Measurements from ENCODE around the gene FERMT3.

FERMT3 gene

DNA sequence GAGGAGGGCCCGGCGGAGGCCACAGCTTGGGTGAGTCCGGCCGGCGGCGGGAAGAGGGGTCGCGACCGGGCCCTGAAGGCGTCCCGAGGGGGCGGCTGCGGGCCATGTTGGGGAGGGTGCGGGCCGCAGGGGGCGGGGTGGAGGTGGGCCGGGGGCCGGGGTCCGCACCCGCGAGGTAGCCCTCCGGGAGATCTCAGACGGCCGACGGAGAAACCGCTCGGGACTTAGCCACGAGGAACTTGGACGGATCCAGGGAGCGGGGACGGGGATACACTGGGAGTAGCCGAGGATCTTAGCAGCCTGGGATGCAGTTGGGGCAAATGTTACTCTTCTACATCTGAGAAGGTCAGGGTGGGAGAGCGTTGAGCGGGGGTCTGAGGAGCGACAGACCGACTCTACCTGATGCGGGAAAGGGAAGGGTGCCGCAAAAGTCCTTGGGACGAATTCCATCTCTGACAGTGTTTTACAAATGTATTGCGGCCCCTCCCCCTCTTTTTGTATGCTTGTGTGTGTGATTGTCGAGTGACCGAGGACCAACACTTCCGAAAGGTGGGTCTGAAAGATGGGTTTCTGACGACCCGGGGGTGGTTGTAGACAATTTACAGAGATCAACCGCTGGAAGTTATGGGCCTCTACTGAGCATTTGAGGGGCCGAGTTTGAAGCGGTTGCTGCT lies 19.9 kb upstream of the FERMT3 start:
- DNase-seq: peak; percentile 27

DNA sequence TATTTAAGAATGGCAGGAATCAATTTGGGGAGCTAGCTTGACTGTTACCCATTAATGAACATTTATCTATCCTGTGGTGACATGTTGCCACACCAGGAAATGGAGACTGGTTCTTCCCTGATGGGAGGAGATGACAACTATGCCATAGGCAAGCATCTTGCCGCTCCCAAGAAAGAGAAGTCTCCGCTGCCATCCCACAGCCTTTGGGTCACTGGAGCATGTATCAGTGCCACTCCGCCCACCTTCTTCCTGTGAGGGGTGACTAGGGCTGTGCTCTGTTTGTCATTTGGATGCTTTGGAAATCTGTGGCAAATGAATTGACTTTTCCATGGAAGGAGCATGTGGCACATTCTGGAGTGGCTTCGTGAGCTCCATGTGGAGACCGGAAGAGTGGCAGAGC lies 14.1 kb upstream of the FERMT3 start:
- no peak for DNase-seq

DNA sequence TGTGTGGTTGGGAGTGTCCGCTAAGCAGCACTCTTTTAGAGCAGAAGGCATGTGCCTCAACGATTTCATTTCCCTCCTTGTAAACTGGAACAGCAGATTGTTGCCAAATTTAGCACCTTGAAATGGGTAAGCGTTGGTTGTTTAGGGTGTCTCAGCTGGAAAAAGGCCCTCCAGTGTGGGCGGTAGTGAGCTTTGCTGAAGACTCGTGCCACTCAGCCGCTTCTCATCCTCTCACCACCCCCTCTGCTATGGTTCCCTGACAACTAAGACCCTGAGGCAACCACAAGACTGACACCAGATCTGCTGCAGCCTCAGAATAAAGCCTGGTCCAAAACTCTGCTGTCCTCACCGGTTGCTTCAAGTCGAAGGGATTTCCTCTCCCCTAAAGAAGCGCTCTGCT lies 9.9 kb upstream of the FERMT3 start:
- DNase-seq: no peak

DNA sequence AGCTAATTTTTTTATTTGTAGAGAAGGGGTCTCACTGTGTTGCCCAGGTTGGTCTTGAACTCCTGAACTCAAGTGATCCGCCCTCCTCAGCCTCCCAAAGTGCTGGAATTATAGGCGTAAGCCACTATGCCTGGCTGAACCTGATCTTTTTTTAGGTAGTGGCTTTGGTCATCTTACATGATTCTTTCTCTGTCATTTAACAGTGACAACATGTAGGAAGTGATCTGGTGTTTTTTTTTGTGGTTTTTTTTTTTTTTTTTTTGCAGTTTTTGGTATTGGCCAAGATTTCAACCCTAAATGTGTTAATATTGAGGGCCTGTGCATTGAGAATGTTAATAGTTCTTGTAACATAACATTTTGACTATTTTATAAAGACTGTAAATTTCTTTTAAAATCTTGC lies 8.0 kb upstream of the FERMT3 start:
- DNase-seq: no peak

DNA sequence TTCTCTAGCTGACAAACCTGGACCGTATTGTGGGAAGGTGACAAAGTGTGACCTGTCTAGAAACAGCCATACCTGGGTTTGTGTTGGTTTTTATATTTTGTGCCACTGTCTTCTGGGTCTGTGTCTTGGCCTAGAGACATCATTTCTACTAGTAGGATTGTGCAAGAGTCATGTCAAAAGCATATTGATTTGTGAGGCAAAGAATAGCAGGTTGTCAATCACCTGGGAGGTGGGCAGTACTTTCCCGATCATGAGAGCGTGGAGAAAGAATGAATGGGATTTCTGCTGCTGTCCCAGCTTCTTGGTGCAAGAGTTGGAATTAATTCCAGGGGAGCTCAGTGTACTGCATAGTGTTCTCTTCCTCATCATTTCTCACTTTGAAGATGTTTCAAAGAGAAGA lies 5.0 kb upstream of the FERMT3 start:
- DNase-seq: no peak

DNA sequence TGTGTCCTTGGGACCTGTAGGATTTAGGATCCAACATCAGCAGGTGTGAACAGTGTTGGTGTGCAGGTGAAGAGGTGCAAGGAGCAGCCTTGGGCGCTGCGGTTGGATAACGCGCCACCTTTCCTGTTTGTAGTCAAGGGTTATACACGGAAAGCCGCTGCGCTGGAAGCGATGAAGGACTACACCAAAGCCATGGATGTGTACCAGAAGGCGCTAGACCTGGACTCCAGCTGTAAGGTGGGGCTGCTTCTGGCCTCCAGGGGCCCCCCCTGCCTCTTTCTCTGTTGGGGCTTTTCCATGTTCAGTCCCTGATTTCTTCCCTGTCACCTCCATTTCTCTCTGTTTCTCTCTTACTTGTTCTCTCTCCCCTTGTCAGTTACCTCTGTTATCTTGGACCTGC lies 3.5 kb upstream of the FERMT3 start:
- DNase-seq: no peak

DNA sequence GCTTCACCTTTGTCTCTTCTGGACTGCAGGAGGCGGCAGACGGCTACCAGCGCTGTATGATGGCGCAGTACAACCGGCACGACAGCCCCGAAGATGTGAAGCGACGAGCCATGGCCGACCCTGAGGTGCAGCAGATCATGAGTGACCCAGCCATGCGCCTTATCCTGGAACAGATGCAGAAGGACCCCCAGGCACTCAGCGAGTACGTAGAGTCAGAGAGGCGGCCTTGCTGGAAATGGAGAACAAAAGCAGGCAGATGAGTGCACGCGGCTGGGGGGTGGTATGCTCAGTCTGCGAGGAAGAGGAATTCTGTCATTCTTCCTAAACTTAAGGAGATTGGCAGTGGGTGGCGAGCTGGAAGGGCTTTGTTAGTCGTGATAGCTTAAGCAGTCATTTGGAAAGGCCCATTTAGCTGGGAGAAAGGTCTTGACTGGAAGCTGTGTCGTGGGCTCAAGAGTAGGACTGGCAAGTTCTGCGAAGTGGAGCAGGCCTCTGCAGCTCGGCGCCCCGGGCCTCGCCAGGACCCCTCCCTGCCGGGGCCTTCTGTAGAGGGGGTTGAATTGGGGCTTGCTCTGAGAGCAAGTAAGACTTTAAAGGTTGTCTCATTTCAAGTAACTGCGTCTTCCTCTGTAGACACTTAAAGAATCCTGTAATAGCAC lies 3.0 kb upstream of the FERMT3 start:
- DNase-seq: no peak

DNA sequence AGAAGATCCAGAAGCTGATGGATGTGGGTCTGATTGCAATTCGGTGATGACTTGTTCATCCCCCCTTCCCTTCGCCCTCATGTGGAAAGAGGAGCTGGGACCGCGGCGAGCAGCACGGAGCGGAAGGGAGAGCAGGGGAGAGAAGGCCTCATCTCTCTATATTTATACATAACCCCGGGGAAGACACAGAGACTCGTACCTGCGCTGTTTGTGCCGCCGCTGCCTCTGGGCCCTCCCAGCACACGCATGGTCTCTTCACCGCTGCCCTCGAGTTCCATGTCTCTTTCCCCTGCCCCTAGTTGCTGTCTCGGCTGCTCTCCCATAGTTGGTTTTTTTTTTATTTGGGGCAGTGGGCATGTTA lies 2.5 kb upstream of the FERMT3 start:
- DNase-seq: no peak

DNA sequence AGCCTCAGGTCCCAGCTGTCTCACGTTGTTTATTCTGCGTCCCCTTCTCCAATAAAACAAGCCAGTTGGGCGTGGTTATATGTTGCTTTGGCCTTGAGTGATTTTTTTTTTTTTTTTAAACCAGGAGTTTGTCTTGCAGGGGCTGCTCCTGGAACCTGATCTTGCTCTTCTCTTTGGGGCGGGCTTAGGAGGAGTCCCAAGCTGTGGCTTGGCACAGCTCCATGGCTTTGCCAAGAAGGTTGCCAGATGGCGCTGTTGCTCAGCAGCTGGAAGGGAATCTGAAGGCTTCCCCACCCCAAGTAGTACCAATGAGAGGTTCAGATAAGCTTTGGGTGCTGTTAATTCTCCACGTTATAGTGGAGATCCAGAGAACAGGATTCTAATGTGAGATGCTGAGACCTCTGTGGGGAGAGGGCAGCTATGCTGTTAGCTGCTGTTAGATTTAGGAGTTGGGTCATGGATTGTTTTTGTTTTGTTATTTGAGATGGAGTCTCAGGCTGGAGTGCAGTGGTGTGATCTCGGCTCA lies 2.0 kb upstream of the FERMT3 start:
- DNase-seq: peak; percentile 82

DNA sequence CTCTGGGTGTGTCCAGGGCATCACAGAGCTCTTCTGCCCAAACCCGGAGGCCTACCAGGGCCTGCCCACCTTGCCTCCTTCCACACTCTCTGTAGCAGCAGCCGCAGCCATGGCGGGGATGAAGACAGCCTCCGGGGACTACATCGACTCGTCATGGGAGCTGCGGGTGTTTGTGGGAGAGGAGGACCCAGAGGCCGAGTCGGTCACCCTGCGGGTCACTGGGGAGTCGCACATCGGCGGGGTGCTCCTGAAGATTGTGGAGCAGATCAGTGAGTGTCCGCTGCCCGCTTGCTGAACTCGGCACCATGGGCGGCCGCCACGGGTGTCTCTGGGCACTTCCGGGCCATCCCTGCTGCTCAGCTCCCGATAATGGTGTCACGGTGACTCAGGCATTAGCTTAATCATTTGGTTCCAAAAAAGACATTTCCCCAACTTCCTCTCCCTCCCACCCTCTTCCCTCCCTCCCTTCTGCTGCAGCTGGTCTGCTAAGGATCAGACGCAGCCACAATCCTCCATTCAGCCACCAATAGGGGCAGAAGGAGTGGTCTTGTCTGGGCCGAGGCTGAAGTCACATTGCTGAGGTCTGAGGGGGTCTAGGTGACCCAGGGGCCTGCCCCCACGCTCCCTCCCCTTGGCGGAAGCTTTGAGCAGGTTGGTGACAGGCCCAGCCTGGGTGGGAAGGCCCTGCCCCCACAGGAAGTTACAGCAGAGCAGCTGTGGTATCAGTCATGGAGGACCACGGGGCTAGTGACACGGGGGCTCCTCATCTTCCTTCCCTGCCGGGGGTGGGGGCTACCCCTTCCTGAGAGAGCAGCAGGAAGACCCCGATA lies 950 bp downstream of the FERMT3 start:
- DNase-seq: peak; percentile 64

DNA sequence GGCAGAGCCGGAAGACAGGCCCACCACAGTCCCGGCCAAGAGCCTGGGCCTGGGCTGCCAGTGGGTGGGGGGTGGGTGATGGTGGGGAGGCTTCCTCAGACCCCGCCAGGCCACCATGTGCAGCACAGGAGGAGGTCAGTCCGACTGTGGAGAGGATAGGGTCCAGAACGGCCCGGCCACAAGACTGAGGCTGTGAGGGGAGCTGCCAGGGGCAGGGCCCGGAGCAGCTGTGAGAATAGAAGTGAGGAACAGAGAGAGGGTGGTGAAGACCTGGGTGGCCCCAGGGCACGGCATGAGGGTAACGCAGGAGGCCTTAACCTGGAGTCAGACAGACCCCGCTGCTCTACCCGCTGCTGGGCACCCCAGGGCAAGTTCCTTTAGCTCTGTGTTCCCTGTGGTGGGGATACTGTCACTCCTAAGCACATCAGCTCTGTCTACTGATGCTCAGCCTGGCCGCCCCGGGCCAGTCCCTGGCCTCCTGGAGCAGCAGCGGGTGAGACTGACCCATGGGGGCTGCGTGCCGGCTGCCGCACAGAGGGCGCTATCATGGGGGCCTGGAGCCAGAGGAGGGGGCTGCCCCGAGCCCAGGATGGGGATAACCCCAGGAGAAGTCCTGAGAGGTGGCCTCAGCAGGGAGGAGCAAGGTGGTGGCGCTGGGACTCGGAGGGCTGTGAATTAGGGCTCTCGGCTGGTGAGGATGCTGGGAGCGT lies 1.7 kb downstream of the FERMT3 start:
- DNase-seq: no peak

DNA sequence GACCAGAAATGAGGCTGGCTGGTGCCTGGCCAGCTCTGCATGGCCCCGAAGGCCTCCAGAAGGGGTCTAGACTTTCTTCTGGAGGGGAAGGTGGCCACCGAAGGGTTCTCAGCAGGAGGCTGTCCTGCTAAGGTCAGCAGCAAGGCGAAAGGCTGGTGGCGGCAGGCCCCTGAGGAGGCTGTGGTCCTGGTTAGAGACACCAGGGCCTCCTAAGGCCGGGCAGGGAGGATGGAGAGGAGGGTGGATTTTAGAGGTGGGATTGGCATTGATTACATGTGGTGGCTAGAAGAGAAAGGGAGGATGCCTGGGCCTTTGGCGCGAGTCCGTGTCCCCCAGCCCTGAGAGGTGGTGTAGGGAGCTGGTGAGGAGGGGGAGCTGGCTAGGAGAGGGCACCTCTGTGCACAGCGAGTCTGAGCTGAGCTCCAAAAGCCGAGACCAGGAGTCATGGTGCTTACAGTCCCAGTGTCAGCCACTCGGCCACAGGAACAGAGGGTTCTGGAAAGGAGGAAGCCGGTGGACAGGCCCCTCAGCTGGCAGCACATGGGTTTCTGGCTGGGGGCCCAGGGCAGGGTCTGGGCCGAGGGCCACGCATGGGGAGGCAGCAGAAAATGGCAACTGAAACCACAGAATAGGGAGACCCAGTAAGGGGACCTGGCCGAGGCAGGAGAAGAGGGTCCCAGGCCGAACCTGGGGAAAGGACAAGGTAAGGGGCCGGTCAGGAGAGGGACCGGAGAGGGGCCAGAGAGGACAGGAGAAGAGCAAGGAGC lies 2.5 kb downstream of the FERMT3 start:
- no peak for DNase-seq

DNA sequence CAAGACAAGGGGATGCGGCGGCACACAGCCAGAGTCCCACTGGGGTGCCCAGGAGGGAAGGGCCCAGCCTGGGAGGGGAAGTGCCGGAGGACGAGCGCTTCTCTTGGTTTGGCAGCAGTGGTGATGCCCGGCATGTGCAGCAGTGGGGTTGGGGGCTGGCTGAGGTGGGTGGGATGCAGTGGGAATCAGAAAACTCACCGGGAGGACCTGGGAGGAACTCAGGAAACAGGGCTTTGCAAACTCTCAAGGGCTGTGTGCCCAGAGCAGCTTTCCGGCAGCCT lies 3.0 kb downstream of the FERMT3 start:
- DNase-seq: no peak

DNA sequence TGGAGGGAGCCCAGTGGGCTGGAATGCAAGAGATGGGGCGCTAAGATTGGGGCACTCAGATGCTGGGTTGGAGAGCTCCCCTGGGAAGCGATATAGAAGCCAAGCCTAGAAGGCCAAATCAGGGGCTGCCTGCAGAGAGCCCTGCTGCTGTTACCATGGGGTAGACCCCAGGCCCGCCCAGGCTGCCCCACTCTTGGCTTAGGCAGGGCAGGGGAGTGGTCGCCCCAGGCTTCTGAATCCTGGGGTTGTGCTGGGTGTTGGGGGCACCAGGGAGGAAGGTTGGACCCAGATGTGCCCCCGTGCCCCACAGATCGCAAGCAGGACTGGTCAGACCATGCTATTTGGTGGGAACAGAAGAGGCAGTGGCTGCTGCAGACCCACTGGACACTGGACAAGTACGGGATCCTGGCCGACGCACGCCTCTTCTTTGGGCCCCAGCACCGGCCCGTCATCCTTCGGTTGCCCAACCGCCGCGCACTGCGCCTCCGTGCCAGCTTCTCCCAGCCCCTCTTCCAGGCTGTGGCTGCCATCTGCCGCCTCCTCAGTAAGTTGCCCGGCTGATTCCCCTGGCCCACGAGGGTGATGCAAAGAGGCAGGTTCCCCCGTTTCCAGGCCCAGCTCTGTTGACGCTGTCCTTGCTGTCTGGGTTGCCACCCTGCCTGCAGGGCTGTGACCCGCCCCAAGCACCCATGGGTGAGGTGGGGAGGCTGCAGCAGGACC lies 3.9 kb downstream of the FERMT3 start:
- no peak for DNase-seq

DNA sequence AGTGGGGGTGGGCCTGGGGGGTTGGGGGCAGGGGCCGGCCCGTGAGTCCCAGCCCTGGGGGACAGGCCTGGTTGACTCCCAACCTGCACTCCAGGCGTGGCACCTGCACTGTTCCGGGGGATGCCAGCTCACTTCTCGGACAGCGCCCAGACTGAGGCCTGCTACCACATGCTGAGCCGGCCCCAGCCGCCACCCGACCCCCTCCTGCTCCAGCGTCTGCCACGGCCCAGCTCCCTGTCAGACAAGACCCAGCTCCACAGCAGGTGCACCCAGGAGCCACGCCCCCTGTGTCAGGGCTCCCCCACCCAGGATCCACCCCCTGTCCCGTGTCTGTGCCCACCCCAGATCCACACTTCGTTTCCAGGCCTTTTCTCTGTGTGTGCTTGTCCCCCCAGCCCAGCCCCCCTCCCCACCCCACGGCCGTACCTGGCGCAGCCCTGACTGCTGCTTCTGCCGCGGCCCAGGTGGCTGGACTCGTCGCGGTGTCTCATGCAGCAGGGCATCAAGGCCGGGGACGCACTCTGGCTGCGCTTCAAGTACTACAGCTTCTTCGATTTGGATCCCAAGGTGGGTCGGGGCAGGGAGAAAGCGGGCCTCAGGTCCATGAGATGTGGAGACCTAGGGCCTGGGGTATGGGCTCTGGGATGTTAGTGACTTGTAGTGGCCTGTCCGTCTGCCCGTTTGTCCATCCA lies 4.8 kb downstream of the FERMT3 start:
- no peak for DNase-seq

DNA sequence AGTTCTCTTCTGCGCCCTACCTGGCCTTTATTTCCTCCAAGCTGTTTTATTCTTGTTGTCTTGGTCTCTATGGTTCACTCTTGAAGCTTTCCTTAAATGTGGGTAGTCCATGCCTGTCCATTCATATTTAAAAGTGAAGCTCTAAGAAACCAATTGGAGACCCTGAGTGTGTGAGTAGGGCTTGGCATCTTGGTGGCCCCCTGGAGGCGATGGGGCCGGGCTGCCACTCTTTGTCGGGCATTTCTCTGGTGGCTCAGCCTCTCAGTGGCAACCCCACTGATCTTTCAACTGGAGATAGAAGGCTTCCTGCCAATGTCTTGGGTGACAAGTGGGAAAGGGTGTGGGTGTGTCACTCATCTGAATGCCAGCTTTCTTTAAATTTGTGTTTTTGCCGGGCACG lies 10.4 kb downstream of the FERMT3 start:
- no peak for DNase-seq

DNA sequence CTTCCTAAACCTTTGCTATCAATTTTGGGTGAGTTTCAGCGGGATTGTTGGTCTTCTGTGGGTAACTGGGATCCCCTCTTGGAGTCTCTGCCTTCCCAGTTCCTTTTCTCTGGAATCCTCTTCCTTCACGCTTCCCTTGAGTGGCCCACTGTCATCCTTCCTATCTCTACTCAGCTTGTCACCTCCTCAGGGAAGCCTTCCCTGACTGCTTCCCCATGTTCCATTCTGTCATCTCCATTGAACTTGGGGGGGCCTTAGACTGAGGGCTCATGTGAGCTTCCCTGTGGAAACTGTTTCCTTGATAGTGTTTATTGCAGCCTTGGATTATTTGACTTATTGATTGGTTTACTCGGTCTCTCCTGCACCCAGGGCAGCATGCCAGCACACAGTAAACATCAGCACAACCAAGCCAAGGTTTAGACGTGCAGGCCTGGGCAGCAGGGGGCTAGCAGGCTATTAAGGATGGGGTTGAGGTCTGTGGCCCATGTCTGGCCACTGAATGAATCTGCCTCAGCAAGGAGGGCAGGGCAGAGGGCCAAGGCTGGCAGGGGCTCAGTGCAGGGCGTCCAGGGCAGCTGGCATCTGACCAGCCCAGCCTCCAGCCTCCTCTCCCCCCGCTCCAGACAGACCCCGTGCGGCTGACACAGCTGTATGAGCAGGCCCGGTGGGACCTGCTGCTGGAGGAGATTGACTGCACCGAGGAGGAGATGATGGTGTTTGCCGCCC lies 12.3 kb downstream of the FERMT3 start:
- no peak for DNase-seq

DNA sequence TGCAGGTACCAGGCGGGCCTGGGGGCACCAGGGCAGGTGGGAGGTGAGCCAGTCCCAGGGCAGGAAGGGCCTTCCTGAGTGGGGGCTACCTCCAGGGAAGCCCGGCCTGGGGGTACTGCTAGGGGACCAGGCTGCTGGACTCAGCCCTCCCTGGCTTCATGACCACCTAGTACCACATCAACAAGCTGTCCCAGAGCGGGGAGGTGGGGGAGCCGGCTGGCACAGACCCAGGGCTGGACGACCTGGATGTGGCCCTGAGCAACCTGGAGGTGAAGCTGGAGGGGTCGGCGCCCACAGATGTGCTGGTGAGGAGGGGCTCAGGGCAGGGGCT lies 12.8 kb downstream of the FERMT3 start:
- DNase-seq: no peak

DNA sequence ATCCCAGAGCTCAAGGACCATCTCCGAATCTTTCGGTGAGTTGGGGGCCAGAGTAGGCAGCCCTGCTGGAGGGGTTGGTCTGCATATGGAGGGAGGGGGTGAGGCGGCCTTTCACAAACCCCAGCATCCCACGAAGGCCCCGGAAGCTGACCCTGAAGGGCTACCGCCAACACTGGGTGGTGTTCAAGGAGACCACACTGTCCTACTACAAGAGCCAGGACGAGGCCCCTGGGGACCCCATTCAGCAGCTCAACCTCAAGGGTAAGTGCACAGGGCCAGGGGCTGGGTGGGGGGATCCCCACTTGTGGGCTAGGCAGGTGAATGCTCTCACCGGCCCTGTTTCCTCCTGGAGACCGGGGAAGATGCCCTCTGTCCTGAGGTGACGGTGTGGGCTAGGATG lies 13.2 kb downstream of the FERMT3 start:
- DNase-seq: no peak

DNA sequence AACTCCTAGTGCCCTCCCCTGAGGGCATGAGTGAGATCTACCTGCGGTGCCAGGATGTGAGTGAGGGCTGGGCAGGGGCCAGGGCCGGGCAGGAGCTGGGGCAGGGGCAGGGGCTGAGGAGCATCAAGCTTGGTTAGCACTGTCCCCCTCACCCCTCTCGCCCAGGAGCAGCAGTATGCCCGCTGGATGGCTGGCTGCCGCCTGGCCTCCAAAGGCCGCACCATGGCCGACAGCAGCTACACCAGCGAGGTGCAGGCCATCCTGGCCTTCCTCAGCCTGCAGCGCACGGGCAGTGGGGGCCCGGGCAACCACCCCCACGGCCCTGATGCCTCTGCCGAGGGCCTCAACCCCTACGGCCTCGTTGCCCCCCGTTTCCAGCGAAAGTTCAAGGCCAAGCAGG lies 13.8 kb downstream of the FERMT3 start:
- DNase-seq: no peak

DNA sequence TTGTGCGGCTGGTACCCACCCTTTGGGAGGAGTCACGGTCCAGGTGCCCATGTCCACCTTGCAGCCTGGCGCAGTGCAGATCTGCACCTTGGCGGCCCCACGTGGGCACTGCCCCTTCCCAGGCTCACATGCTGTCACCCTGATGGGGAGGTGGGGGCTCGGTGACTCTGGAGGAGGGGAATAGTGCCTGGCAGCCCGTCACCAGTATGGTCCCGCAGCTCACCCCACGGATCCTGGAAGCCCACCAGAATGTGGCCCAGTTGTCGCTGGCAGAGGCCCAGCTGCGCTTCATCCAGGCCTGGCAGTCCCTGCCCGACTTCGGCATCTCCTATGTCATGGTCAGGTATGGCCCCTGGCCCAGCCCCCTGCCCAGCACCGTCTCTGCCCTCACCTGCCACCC lies 14.3 kb downstream of the FERMT3 start:
- no peak for DNase-seq
